HG02840 (cell line): ENCODE results near the gene OR5AC2.

ENCODE experiments used
- ATAC-seq: cut with Tn5 transposase; IDR thresholded peaks from one replicate; pipeline ENCODE4 v1.9.1; 2021; ENCODE audit warnings: mild to moderate bottlenecking, moderate library complexity, moderate number of reproducible peaks; ENCODE audit not compliant: unreplicated experiment, low FRiP score

OR5AC2 gene

GRCh38 chr3:98136631-98137030 lies 49.7 kb downstream of the OR5AC2 start:
- ATAC-seq: no peak
